Coronary artery (tissue), 2 donors: ENCODE measurements around the gene DAB1.

Experiments used
- DNase-seq: peaks from one replicate; pipeline ENCODE4 v3.0.0-alpha.2; 2017; ENCODE audit warnings: low spot score
- H3K27ac ChIP-seq, 2 donors: fragments of 200-600 bp; sonication (generic); one replicate each; pipeline ENCODE4 v1.5.1; 2016 to 2019
- H3K4me3 ChIP-seq: fragments of 200-600 bp; sonication (generic); 2 replicates; pipeline ENCODE4 v1.5.1; 2016; ENCODE audit warnings: mild to moderate bottlenecking, moderate library complexity
- TF ChIP-seq, protein P1 (sequence below): fragments of 200-600 bp; sonication (generic); IDR thresholded peaks from one replicate; pipeline ENCODE4 v1.5.1; 2019; ENCODE audit warnings: antibody characterized with exemption

The DAB1 gene

DNA sequence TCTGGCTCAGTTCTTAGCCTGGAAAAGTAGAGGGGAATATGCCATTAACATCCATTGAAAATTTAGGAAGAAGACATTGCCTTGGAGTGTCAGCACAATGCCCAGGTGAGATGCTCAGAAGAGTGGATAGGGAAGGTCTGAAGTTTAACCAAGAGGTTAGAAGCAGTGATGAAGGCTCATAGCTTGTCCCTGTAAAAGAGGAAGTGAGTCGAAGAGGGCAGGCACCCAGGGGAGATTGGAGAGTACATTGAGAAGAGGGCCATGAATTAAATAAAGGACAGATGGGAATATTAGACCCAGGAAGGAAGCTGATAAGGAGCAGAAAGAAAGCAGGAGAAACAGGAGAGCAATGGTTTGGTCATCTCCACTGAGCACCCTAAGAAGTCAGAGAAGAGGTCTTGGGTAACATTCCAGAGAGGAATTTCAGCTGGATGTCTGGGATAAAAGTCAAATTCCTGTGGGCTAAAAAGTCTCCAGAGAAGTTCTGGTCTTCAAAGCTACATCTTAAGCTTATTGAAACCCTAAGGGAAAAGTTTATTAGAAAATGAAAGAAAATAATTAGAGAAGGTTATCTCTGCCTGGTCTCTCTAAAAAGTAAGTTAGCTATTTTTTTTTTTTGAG, 475.3 kb downstream of the DAB1 start:
- DNase-seq = no peak
- TF ChIP-seq, protein P1, sequence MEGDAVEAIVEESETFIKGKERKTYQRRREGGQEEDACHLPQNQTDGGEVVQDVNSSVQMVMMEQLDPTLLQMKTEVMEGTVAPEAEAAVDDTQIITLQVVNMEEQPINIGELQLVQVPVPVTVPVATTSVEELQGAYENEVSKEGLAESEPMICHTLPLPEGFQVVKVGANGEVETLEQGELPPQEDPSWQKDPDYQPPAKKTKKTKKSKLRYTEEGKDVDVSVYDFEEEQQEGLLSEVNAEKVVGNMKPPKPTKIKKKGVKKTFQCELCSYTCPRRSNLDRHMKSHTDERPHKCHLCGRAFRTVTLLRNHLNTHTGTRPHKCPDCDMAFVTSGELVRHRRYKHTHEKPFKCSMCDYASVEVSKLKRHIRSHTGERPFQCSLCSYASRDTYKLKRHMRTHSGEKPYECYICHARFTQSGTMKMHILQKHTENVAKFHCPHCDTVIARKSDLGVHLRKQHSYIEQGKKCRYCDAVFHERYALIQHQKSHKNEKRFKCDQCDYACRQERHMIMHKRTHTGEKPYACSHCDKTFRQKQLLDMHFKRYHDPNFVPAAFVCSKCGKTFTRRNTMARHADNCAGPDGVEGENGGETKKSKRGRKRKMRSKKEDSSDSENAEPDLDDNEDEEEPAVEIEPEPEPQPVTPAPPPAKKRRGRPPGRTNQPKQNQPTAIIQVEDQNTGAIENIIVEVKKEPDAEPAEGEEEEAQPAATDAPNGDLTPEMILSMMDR = no peak
- Histone ChIP-seq H3K4me3 (no peak overlapping the region), H3K27ac (no peak overlapping the region)
